Measurements from ENCODE around the gene ITSN2. TPM values are rescaled to one million over a fixed set of nuclear protein-coding genes. Genes with fewer than 3 reads are reported as not detected.

Gene ITSN2
- total RNA-seq, 2 donors from 2014 or later, result 42.8 to 45.7 TPM

DNA sequence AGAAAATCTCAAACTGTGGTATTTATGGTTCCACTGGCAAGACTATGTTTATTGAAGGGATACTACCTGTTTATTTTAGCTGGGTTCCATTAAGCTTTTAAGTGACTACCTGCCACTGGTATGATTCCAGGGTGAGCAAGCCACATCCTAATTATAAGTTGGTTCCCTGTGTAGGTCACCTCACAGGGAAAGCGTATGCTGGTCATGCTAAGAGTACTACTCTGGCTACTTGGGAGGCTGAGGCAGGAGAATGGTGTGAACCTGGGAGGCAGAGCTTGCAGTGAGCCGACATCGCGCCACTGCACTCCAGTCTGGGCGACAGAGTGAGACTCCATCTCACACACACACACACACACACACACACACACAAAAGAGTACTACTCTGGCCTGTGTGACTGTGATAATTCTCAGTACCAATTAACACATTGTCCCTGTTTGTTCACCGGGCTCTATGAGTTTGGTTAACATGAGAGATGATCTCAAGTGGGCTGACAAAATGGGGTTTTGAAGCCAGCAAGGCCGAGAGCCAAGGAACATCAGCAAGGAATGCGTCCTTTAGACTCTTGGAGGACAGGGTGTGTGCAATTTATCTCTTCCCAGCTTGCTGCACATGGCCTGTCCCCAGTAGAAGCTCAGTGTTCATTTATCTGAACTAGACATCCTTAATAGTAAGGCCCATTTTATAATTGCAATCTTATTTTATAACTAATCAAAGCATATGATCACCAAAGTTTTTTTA, 15.2 kb upstream of the ITSN2 start:
- Histone ChIP-seq H3K27ac (no peak overlapping the region), H3K4me3 (no peak overlapping the region), H3K9me3 (no peaks in the 10 kb centered on the region), H3K36me3 (no peaks in the 10 kb centered on the region), H3K27me3 (replicated peaks; ENCODE audit: insufficient read depth) (no peaks in the 10 kb centered on the region), H3K4me1 (replicated peaks) (no peaks in the 10 kb centered on the region)
- TF ChIP-seq POLR2A (IDR thresholded peaks at IDR 0.05) (no peak), POLR2AphosphoS5 (IDR thresholded peaks at IDR 0.05) (no peak), CTCF (IDR thresholded peaks at IDR 0.05) (no peak)
- WGBS, result 70% methylated on average over 8 of the region's 8 CpGs
- intact Hi-C loops (cut with DNase I), result no loop called here
- DNase-seq (ENCODE audit: low spot score), result no peak

DNA sequence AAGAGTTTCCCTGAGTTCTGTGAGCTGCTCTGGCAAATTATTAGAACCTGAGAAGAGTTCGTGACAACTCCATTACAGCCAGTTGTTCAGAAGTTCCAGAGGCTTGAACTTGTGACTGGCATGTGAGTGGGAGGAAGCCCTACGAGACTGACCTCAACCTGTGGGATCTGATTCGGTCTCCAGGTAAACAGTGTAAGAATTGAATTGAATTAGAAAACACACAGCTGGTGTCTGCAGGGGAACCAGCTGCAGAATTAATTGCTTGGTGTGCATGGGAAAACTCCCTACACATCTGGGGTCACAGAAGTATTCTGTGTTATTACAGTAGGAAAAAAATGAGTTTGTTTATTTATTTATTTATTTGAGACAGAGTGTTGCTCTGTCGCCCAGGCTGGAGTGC, 14.0 kb upstream of the ITSN2 start:
- intact Hi-C loops (cut with DNase I), result no loop called here
- Histone ChIP-seq H3K36me3 (no peaks in the 10 kb centered on the region), H3K27me3 (replicated peaks; ENCODE audit: insufficient read depth) (no peaks in the 10 kb centered on the region), H3K9me3 (no peaks in the 10 kb centered on the region), H3K4me1 (replicated peaks) (no peaks in the 10 kb centered on the region), H3K27ac (no peak overlapping the region), H3K4me3 (no peak overlapping the region)
- no peak for DNase-seq (ENCODE audit: low spot score)
- TF ChIP-seq POLR2AphosphoS5 (IDR thresholded peaks at IDR 0.05) (no peak), POLR2A (IDR thresholded peaks at IDR 0.05) (no peak), CTCF (IDR thresholded peaks at IDR 0.05) (no peak)
- 48% methylated on average over 3 of the region's 4 CpGs for WGBS

GRCh38 chr2:24372033-24372432, 11.7 kb upstream of the ITSN2 start:
- WGBS, result 80% methylated on average over 7 of the region's 7 CpGs
- H3K27me3 ChIP-seq (replicated peaks; ENCODE audit: insufficient read depth), result no peaks in the 10 kb centered on the region
- no peaks in the 10 kb centered on the region for H3K9me3 ChIP-seq
- no peaks in the 10 kb centered on the region for H3K4me1 ChIP-seq (replicated peaks)
- H3K4me3 ChIP-seq, result no peak overlapping the region
- H3K27ac ChIP-seq, result no peak overlapping the region
- H3K36me3 ChIP-seq, result no peaks in the 10 kb centered on the region
- no peak for DNase-seq (ENCODE audit: low spot score)
- intact Hi-C loops (cut with DNase I), result no loop called here
- TF ChIP-seq POLR2A (IDR thresholded peaks at IDR 0.05) (no peak), POLR2AphosphoS5 (IDR thresholded peaks at IDR 0.05) (no peak), CTCF (IDR thresholded peaks at IDR 0.05) (no peak)

GRCh38 chr2:24365826-24366225, 5.5 kb upstream of the ITSN2 start:
- WGBS, result 26% methylated on average over 5 of the region's 5 CpGs
- H3K4me1 ChIP-seq (replicated peaks), result no peaks in the 10 kb centered on the region
- no peak for DNase-seq (ENCODE audit: low spot score)
- no peak overlapping the region for H3K4me3 ChIP-seq
- H3K9me3 ChIP-seq, result no peaks in the 10 kb centered on the region
- intact Hi-C loops (cut with DNase I), result no loop called here
- H3K36me3 ChIP-seq, result no peaks in the 10 kb centered on the region
- TF ChIP-seq POLR2A (IDR thresholded peaks at IDR 0.05) (no peak), POLR2AphosphoS5 (IDR thresholded peaks at IDR 0.05) (no peak), CTCF (IDR thresholded peaks at IDR 0.05) (no peak)
- no peaks in the 10 kb centered on the region for H3K27me3 ChIP-seq (replicated peaks; ENCODE audit: insufficient read depth)
- H3K27ac ChIP-seq, result no peak overlapping the region

DNA sequence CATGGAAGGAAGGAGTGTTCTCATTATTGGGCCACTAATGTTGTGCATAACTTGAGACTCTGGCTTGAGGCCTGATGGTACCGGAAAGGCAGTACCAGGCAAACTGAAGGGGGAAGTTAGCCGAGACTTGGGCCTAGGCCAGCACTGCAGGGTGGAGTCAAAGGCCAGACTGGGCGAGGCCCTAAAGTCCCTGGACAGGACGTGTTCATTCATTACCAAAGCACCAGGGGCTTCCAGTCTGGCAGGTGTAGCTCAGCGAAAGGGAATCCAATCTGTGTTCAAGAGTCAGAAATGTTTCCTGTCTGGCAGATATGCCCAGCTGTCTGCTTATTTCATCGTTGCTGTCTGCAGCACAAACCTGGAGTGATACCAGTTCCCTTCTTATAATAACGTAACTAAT, 4.7 kb upstream of the ITSN2 start:
- Histone ChIP-seq H3K27me3 (replicated peaks; ENCODE audit: insufficient read depth) (no peaks in the 10 kb centered on the region), H3K4me1 (replicated peaks) (no peaks in the 10 kb centered on the region), H3K27ac (peak overlapping the region in 1 of 2 donors; percentile 1), H3K4me3 (no peak overlapping the region), H3K9me3 (no peaks in the 10 kb centered on the region), H3K36me3 (no peaks in the 10 kb centered on the region)
- intact Hi-C loops (cut with DNase I), result no loop called here
- DNase-seq (ENCODE audit: low spot score), result peak; percentile 33
- no peak for TF ChIP-seq POLR2A (IDR thresholded peaks at IDR 0.05)
- TF ChIP-seq CTCF (IDR thresholded peaks at IDR 0.05), result no peak
- TF ChIP-seq POLR2AphosphoS5 (IDR thresholded peaks at IDR 0.05), result peak; percentile 38
- 17% methylated on average over 7 of the region's 7 CpGs for WGBS
